NT2/D1 (cell line): ENCODE measurements around the gene SLC16A10.
"Not testable (repeated sequence)": the region's sequence is repeated elsewhere in the genome, so short reads cannot be mapped to it uniquely, and the experiment has no call there.

Experiments
- DNase-seq: peaks from one replicate; pipeline ENCODE4 v3.0.0-alpha.2; 2011; ENCODE audit warnings: low read depth, low spot score
- H3K27me3 ChIP-seq: 2 replicates; pipeline ENCODE4 v1.6.0; 2011; ENCODE audit warnings: mild to moderate bottlenecking; ENCODE audit not compliant: insufficient read length, insufficient read depth
- H3K36me3 ChIP-seq: 2 replicates; pipeline ENCODE4 v1.6.1; 2011; ENCODE audit warnings: mild to moderate bottlenecking, low read length, mixed read lengths; ENCODE audit not compliant: insufficient read depth, insufficient read length
- H3K4me1 ChIP-seq: 2 replicates; pipeline ENCODE4 v1.5.1; 2011; ENCODE audit not compliant: insufficient read depth, insufficient read length
- H3K4me3 ChIP-seq: 2 replicates; pipeline ENCODE4 v1.5.1; 2011; ENCODE audit warnings: low read depth; ENCODE audit not compliant: insufficient read length
- H3K9ac ChIP-seq: 2 replicates; pipeline ENCODE4 v1.6.0; 2011; ENCODE audit warnings: low read depth; ENCODE audit not compliant: insufficient read length
- H3K9me3 ChIP-seq: 2 replicates; pipeline ENCODE4 v1.5.1; 2011; ENCODE audit warnings: mild to moderate bottlenecking, low read length; ENCODE audit not compliant: insufficient read depth
- SUZ12 ChIP-seq: IDR thresholded peaks from 2 replicates; pipeline ENCODE4 v1.6.1; 2011; ENCODE audit not compliant: insufficient read length, insufficient read depth; ENCODE audit errors: extremely low read depth
- YY1 ChIP-seq: IDR thresholded peaks from 2 replicates; pipeline ENCODE4 v1.6.1; 2011; ENCODE audit not compliant: insufficient read length, insufficient read depth
- ZNF274 ChIP-seq: IDR thresholded peaks from 2 replicates; pipeline ENCODE4 v1.6.1; 2011; ENCODE audit warnings: mild to moderate bottlenecking, low read depth, low read length

Gene SLC16A10

DNA sequence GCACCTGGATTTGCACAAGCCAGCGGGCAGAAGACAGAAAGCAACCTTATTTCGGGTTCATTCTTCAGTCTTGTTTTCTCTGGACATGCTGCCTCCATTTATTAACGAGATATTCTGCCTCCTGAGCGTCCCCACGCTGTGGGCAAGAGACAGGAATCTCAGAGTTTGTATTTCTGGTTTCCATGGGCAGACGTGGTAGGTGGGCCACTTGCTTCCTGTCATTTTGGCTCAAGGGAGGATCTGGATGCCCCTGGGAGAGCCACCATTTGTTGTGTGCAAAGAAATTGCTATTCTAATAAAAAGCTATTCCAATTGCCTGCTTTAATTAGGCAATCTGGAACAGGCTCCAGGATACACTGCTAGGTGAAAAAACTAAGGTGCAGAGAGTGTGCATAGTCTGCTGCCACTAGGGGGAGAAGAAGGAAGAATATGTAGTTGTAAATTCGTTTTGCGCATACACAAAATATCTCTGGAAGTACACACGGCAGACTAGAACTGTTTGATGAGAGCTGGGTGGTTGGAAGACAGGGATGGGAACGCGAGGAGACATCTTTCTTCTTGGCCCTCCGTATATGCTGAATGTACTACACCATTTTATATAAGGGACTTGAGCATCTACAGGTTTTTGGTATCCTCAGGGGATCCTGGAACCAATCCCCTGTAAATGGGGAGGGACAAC is 30.1 kb upstream of the SLC16A10 start:
- Histone ChIP-seq H3K36me3 (no peaks in the 10 kb centered on the region), H3K27me3 (no peaks in the 10 kb centered on the region), H3K9me3 (no peaks in the 10 kb centered on the region), H3K9ac (no peak overlapping the region), H3K4me1 (no peaks in the 10 kb centered on the region), H3K4me3 (no peak overlapping the region)
- TF ChIP-seq ZNF274 (no peak), SUZ12 (no peak), YY1 (no peak)
- DNase-seq, result no peak

DNA sequence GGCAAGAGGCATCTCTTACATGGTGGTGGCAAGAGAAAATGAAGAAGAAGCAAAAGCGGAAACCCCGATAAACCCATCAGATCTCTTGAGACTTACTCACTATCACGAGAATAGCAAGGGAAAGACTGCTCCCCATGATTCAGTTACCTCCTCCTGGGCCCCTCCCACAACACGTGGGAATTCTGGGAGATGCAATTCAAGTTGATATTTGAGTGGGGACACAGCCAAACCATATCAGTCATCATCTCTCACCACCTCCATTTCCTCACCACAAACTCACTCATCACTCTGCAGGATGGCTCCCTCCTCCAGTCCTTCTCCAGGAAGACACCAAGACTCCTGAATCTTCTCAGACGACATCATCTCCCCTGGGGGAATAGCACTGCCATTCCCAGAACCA is 25.8 kb upstream of the SLC16A10 start:
- no peak for DNase-seq
- no peak overlapping the region for H3K4me3 ChIP-seq
- peaks cover under 1% of the 10 kb centered on the region for H3K4me1 ChIP-seq
- no peaks in the 10 kb centered on the region for H3K36me3 ChIP-seq
- H3K27me3 ChIP-seq, result no peaks in the 10 kb centered on the region
- H3K9ac ChIP-seq, result no peak overlapping the region
- no peak for TF ChIP-seq SUZ12
- no peaks in the 10 kb centered on the region for H3K9me3 ChIP-seq

DNA sequence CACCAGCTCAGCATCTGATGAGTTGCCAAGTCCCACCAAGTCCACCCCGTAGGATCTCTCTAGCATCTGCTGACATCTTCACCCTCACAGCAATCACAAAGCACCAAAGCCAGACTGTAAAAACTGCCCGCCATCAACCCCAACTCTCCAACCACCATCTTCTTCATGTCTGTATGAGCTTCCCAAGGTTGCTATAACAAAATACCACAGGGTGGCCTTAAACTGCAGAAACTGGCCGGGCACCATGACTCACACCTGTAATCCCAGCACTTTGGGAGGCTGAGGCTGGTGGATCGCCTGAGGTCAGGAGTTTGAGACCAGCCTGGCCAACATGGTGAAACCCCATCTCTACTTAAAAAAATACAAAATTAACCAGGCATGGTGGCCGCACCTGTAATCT is 25.3 kb upstream of the SLC16A10 start:
- H3K27me3 ChIP-seq, DNase-seq, H3K4me1 ChIP-seq, H3K9ac ChIP-seq, H3K4me3 ChIP-seq, H3K9me3 ChIP-seq, H3K36me3 ChIP-seq: not testable (repeated sequence)

DNA sequence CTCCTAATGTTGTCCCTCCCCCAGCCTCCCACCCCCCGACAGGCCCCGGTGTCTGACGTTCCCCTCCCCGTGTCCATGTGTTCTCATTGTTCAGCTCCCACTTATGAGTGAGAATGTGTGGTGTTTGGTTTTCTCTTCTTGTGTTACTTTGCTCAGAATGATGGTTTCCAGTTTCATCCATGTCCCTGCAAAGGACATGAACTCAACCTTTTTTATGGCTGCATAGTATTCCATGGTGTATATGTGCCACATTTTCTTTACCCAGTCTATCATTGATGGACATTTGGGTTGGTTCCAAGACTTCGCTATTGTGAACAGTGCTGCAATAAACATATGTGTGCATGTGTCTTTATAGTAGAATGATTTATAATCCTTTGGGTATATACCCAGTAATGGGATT is 24.4 kb upstream of the SLC16A10 start:
- not testable (repeated sequence) for H3K9ac ChIP-seq, H3K36me3 ChIP-seq, DNase-seq, H3K9me3 ChIP-seq, H3K4me1 ChIP-seq, H3K27me3 ChIP-seq, H3K4me3 ChIP-seq

DNA sequence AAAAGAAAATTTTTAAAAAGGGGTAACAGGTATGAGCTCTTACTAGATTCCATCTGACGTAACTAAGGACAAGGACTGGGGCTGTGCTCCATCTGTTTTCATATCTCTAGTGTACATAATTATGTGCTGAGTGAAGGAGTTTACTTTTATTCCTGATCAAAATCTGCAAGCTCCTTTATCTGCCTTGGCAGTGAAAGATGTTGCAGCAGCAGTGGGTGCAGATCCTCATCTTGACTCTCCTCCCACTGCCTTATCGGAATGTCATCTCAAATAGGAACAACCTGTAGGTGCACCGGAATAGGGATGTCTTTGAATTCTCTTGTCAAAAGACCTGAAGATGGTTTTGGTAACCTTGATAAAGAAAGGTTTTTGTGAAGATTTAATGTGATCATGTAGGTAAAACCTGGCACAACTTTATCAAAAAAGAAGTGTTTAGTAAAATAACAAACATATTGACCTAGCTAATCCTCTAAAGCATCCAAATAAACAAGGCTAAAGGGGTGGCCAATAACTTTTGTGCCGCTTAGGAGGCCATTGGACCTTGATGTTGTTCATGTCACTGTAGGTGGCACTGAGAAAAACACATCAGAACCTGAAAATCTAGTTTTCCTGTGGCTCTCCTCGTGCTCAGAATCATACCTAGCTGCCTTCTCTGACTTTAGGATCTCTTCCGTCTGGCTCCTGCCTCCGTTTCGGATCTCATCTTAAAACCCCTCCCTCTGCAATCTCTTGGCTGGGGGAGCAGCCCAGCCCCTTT is 19.0 kb upstream of the SLC16A10 start:
- no peak for DNase-seq
- Histone ChIP-seq H3K9ac (no peak overlapping the region), H3K36me3 (no peaks in the 10 kb centered on the region), H3K27me3 (no peaks in the 10 kb centered on the region), H3K4me1 (peaks cover 3% of the 10 kb centered on the region), H3K9me3 (no peaks in the 10 kb centered on the region), H3K4me3 (no peak overlapping the region)
- TF ChIP-seq ZNF274 (no peak), SUZ12 (no peak), YY1 (no peak)

DNA sequence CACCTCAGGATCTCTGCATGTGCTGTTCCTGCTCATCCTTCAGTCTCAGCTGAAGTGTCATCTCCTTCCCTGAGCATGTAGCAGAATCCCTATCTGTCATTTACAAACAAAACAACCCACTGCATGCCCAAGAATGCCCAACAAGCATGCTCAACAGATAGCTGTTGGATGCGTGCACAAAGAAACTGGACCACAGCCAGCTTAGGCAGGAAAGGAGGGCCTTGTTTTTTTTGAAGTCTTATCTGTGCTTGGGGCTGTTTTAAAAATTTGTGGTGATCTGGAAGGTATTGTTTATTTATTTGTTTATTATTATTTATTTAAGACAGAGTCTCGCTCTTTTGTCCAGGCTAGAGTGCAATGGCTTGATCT is 18.5 kb upstream of the SLC16A10 start:
- H3K9me3 ChIP-seq, result no peaks in the 10 kb centered on the region
- peaks cover 3% of the 10 kb centered on the region for H3K4me1 ChIP-seq
- TF ChIP-seq SUZ12 (no peak), ZNF274 (no peak), YY1 (no peak)
- no peak for DNase-seq
- no peaks in the 10 kb centered on the region for H3K36me3 ChIP-seq
- H3K4me3 ChIP-seq, result no peak overlapping the region
- no peaks in the 10 kb centered on the region for H3K27me3 ChIP-seq
- H3K9ac ChIP-seq, result no peak overlapping the region

DNA sequence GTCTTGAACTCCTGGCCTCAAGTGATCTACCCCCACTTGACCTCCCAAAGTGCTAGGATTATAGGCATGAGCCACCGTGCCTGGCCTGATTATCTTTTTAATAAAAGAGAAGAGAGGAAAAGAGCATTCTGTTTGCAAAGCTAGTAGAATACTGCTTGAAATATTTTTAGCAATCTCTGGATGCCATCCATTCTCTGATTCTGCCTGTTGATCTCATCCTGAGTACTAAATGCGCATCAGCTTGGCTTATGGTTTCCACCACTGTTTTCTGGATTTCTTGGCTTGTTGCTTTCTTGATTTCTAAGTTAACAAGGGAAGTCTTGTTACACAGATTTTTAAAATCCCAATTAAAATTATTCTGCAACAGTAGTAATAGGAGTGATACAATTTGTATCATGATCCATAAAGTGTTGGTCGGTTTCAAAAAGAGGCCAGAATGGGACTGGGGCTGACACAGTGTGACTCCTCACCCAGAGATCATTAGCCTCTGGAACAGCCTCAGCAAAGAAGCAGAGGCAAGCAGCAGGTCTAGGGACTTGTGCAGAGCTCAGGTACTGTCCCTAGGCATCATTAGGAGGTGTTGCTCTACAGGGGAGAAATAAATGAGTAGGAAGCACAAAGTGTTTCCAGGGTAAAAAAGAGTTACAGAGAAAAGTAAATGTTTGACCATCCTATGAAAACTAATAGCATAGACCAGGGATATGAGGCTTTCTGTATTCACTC is 17.8 kb upstream of the SLC16A10 start:
- Histone ChIP-seq H3K4me3 (no peak overlapping the region), H3K9me3 (no peaks in the 10 kb centered on the region), H3K9ac (no peak overlapping the region), H3K27me3 (no peaks in the 10 kb centered on the region), H3K4me1 (peaks cover 3% of the 10 kb centered on the region), H3K36me3 (no peaks in the 10 kb centered on the region)
- no peak for DNase-seq
- TF ChIP-seq YY1 (no peak), ZNF274 (no peak), SUZ12 (no peak)
